ENCODE results near the gene GALNT10.

Gene GALNT10

DNA sequence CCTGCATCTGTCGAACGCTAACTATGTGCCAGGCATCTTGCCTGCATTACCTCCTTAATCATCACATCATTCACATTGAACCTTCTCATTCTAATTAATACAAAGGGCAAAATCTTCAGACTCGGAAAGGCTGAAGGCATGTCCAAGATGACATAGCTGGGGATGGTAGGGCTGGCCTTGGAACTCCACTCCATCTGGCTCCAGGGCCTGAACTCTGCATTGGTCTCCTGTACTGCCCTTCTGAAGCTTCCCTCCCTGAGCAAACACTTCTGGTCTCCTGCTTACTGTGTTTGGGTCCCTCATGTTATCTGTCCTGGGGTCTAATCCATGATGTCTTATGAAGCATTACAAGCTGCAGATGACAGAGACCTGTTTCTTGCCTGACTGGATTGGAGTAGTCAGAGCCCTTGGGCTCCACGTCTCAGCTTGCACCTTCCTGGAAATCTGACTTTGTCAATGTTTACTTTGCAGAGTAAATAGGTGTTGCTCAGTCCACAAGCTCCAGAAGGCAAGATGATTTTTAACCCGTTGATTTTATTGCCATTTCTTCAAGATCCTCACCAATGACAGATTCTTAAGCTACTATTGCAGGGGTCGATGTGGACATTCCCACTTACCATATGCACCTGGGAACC lies 106.1 kb downstream of the GALNT10 start:
- DNase-seq (ENCODE audit: low read depth), result no peak

DNA sequence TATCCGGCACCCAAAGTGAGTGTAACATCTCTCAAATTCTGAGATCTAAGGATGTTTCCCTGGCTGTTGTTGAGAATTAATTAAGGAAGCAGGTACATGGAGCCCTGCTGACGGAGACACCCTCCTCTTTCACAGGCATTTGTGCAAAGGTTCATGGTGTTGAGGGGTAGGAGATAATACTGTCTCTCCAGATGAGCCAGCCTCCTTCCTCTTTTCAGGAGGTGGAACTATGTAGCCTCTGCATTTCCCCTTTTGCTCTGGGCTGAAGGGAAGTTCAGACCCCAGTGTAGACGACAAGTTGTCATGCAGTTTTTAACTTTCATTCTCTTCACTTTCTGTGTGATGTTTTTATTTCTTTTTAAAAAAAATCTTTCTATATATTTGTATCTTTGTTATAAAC lies 107.5 kb downstream of the GALNT10 start:
- no peak for DNase-seq (ENCODE audit: low read depth)

DNA sequence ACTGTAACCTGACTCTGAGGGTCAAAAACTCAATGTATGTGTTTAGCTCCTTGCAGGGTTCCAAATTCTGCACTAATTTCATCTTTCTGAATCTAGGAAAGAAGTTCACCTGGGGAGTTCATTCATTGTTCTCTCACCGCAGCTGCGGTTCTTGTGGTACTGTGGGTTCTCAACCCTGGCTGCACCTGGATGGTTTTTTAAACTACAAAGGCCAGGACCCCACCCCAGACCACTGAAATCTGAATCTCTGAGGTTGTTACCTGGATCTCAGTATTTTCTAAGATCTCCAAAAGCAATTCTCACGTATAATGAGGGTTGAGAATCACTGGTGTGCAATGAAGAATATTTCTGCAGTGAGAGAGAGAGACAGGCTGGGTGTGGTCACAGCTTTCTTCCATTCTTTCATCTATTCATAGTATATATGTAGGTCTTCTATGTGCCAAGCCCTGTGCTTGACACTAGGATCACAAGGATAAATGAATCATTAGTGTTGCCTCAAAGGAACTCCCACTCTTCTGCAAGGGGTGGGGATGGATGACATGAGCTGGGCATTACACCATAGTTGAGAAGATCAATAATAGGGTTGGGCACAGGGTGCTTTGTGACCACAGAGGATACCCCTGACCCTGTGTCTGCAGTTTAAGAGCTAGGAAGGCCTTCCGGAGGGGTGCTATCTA lies 109.8 kb downstream of the GALNT10 start:
- DNase-seq (ENCODE audit: low read depth), result no peak

DNA sequence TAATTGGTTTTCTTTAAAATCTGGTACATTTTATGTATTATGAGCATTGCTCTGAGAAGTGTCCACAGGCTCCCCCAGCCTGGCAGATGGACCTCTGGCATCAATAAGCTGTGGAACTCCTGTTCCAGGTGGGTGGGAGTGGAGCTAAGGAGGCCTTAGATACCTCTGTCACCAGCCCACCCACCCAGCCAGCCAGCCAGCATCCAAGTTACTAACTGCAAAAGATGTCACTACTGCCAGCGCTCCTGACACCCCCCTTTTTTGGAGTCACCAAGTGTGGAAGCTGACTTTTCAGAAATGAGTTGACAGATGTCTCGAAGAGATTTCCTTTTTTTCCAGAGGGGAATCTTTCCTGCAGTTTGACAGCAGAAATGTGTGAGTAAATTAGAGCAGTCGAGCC lies 111.2 kb downstream of the GALNT10 start:
- DNase-seq (ENCODE audit: low read depth), result no peak

DNA sequence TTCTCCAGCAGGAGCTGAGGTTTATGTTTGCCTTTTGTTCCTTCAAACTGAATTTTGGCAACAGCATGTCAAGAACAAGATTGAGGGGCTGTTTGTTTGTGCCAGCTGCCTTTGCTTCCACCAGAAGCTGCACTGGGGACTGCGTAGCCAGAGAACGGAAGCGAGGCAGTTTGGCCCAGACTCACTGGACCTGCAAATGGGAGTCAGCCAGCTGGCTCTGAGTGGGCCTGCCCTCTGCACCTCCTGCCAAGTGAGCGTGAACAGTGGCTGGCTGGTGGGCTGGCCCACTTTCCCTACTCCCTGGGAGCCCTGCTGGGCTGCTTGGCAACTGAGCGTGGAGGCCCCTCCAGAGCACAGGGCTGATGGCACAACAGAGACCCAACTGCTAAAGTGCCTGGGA lies 111.6 kb downstream of the GALNT10 start:
- no peak for DNase-seq (ENCODE audit: low read depth)

DNA sequence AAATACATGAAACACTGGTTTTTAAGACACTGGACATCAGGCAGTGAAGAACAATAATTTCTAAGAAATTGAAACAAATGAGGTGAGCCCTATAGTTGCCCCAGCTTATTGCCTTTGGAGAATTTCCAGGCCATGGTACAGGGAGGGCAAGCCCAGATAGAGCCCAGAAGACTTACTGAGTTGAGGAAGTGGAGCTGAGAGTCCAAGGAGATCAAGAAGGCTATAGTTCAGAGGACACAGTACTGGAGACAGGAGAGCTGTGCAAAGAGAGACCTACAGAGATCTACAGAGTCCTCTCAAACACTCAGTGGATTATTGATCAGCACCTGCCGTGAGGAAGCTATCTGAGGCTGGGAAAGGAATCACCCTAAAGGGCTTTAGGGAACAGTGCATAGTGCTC lies 112.6 kb downstream of the GALNT10 start:
- DNase-seq (ENCODE audit: low read depth), result no peak

DNA sequence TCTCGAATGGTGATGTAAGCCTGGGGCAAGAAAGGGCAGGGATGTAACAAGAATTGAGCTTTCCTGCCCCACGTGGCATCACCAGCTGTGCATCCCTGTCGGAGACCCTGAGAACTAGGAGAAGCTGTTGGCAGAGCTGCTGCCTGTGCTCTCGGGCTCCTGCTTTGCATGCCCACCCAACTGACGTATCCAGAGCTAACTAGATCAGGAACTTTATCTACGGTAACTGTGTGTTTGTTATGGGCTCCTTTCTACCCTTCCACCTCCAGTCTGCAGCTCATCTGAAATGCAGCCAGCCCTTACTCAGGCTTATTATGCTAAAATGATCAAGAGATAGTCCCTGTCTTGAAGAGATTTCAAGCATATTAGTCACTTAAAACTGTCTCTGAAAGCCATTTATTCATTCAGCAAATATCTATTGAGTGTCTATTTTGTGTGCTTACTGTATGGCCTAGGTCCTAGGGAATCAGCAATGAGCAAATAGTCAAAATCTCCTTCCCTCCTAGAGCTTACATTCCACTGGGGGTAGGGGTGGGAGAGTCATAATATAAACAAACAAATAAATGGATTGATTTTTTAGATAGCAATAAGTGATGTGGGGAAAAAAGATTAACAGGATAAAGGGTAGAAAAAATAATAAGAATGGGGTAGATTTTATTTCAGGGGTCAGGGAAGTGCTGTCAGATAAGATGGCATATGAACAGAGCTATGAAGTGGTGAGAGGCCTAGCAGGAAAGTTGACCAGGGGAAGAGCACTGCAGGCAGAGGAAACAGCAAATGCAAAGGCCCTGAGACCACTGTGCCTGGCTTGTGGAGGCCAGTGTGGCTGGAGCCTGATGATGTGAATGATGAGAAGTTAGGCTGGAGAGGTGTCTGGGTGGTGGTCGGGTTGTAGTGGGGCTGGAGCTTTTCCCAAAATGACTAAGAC lies 118.2 kb downstream of the GALNT10 start:
- DNase-seq (ENCODE audit: low read depth), result no peak

DNA sequence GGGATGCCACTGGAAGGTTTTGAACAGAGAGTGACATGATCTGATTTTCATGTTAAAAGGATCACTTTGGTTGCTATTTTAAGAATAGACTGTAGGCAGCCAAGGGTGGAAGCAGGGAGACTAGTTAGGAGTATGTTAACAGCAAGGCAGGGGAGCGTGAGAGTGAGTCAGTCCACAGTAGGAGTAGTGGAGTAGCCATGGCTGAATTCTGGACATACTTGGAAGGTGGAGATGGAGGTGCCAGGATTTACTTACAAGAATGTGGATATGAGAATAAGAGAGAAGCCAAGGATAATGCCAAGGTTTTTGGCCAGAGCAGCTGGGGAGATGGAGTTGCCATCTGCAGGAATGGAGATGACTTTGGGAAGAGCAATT lies 118.8 kb downstream of the GALNT10 start:
- no peak for DNase-seq (ENCODE audit: low read depth)

DNA sequence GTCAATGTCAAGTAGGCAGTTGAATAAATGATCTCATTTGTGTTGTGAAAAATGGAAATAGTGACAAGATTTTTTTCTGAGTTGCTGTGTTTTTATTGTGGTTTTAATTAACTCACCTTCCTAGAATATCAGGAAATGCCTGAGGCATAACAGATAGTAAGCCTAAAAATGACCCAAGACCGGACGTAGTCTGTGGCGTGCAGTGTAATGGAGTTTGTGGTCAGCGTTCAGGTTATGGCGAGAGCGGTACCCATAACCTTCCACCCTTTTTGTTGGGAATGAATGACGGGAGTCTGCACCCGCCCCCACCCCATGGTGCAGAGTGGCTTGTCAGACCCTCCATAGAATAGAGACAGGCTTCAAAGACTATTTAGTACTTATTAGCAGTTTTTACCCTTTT lies 119.3 kb downstream of the GALNT10 start:
- no peak for DNase-seq (ENCODE audit: low read depth)

DNA sequence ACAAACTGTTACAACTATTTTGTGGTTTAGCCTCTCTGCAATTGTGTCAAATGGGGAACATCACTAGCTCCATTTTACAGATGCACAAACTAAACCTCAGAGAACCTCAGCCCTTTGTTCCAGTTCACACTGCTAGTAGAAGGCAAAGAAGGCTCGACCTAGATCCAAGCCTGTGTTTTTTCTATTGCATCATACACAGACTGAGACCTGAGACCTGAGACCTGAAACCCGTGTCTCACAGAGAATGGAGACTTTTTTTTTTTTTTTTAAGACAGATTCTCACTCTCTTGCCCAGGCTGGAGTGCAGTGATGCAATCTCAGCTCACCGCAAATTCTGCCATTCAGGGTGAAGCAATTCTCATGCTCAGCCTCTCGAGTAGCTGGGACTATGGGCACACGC lies 120.8 kb downstream of the GALNT10 start:
- DNase-seq (ENCODE audit: low read depth), result no peak

DNA sequence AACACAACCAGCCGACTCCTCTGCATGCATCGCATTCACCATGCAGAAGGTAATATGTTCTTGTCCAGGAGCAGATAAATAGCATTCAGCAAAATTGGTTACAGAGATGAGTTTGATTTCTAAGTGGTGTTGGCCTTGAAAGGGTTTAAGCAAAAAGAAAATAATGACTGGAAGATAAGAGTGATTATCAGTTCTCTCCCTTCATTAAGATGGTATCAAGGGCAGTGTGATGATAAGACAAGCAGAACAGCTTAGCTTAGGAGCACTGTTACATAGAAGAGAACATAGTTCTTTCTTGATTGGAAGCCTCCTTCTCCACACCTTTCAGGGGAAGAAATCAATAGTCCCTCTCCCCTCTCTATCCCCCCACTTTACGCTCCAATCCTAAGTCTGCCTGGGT lies 121.5 kb downstream of the GALNT10 start:
- no peak for DNase-seq (ENCODE audit: low read depth)

DNA sequence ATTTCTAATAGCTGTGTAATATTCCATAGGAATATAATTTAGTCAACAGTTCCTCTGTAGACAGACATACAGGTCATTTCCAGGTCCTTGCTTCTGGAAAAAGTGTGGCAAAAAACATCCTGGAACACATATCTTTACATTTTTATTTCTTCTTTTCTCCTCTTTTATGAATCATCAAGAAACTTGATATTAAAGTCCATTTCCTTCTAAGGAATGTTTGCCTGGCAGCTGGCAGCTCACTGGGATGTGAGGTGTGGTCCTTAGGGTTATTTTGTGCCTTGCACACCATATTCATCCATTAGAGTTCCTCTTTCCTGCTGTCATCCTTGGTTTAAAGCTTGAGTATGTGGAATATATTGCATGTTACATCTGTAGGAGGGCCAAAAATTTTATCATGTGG lies 122.0 kb downstream of the GALNT10 start:
- no peak for DNase-seq (ENCODE audit: low read depth)

DNA sequence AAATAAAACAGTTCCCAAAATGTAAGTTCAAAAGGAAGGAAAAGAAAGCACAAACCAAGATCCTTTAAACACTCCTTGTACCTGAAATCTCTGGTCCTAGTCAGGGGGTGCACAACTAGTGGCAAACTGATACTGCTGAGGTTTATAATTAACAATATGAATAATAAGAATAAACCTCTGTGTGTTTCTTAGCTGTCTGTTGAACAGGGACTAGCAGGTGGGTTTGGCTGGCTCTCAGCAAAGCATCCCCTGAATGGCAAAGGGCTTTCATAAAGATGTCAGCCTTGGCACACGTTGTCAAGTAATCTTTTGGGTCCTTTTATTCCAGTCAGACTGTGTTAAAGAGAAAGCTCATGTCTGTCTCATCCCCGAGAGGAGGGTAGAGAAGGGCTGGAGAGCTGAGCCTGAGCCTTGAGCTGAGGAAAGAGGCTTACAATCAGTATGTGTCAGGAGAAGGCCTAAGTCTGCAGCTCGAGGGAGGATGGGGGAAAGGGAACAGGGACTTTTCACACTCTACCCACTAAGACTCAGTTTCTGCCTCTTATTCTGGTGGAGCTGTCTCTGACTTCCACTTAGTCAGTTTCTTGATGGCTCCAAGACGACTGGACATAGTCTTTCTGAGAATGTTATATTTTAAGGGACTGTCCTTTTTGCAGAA lies 123.0 kb downstream of the GALNT10 start:
- no peak for DNase-seq (ENCODE audit: low read depth)

DNA sequence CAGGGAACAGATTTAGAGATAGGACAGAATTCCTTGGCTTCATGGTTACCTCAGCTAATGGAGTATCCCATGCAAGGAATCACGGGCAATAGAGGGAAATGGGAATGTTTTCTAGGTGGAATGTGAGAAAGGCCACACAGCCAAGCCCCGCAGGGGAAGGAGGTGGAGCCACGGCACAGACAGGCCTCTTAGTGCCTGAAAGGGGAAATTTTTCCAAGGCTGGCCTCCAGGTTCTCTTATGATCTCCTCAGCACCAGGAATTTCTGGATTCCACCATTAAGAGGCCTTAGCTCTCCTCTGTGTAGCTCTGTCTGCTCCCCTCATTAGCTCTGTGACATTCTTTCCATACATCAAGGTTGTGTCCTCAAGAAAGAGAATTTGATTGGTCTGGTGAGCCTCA lies 124.7 kb downstream of the GALNT10 start:
- no peak for DNase-seq (ENCODE audit: low read depth)

DNA sequence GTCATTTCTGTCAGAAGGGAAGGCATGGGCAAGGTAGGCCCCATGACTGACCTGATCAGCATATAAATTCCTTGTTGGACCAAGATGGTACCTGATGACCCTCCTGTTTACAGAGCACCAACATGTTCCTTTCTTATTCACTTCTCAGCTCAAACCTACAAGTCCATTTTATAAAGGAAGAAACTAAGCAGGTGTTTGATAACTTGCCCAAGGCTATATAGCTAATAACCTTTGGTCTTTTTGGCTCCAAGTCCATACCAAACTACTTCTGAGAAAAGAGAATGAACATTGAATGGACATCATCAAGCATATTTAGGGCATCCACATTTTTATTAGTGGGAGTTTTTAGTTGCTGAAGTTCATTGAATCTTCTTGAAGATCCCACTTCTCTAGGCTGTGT lies 125.2 kb downstream of the GALNT10 start:
- DNase-seq (ENCODE audit: low read depth), result no peak

DNA sequence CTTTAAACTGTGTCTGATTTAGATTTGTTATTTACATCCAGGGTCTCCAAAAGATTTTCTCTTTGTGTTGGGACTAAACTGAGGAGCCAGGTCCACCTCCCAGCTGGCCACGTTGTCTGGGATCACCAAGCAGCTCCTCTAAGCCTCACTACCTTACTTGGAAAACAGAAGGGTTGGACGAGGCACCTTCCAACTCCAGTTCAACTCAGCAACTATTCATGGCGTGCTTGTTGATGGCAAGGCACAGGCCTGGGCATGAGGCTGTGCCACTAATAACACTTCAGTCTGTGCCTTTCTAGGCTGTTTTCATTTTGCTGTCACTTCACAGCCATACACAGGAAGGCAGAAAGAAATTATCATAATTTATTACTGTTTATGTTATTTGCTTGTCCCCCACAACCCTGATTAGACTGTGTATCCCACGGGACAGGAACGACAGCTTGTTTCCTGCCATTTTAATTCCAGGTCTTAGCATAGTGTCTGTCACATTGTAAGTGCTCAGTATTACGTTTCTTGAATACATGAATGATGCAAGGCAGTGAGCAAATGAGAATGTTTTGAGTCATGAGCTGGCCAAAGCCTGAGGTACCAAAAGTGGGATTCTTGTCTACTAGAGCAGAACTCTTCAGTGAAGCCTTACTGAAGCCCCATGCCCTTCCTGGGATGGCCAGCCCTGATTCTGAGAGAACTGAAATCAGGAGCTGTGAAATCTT lies 125.8 kb downstream of the GALNT10 start:
- DNase-seq (ENCODE audit: low read depth), result no peak

DNA sequence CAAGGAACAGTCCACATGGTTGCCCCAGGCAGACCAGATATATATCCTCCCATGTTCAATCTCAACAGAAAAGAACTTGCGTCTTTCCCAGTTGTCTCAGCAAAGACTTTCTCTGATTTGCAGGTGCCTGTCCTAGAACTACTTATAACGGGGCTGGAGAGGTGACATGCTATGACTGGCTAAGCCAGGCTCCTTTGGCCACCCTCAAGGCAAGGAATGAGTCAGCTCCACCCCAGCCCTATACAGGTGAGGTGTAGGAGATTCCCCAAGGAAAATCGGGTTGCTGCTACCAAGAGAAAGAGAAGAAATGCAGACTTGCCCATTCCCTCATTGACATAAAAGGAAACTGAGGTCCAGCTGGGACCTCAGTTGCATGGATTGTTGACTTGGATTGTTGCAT lies 127.4 kb downstream of the GALNT10 start:
- DNase-seq (ENCODE audit: low read depth), result no peak

DNA sequence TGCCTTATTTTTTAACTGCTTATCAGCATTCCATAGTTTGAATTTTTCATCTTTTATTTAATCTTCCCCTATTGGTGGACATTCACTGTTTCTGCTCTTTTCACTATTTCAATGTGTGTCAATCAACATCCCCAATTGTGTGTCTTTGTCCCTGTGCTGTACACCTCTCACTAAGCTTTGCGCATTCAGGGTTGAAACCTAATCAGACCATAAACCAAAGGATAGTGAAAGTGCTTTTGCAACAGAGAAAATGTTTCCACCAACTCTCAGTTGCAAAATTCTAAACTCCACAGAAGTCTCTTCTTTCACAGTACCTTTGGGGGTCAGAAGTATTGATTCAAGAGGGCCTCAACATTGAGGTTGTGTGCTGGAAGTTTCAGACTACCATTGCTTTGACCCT lies 128.2 kb downstream of the GALNT10 start:
- DNase-seq (ENCODE audit: low read depth), result no peak

DNA sequence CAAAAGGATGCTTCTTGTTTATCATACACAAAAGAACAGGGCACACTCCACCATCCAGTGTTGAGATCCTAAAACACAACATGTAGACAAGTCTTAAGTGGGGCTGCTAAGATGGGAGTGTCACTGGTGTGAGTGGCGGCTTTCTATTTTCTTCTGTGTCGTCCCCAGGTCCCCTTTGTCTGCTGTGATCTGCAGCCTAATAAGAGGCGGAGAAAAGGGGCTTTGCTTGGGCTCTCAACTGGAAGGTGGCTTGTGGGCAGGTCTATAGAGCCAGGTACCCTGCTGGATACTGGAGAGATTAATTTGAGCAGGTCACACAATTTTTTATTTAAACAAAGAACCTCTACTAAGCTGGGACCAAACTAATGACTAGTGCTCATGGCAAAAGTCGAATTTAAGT lies 129.2 kb downstream of the GALNT10 start:
- DNase-seq (ENCODE audit: low read depth), result no peak

DNA sequence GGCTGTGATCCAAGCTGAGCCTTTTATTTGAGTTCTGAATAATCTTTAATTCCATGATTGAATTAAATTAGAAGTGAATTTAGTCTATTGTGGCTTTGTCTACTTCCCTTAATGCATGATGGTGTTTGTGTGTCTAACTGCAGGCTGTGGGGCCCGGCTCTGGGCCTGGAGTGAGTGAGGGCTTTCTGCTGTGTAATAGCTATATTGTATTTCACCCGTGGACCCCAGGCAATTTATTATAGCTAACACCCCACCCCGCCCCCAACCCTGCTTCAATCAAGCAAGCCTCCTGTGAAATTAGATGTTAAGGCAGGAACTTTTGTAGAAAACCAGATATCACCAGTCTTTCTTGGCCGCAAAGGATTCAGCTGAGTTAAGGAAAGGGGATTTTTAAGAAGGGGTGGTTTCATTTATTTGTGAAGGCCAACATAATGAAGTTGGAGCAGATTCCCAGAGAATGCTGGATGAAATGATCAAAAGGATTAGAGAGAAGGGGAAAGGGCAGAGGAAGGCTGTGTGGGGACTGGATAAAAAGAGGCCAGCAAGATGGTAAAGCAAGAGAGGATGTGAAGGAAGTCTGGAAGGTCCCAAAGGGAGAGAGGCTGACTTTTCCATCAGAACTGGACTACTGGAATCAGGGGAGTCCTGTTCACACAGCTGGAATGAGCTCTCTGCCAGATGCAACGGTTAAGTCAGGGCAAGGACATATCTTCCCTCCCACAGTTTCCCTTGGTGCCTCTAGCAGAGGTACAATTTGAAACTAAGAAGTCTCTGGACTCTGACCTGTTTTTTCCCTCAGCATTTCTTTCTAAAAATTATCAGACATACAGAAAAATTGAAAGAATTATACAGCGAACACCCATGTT lies 129.9 kb downstream of the GALNT10 start:
- no peak for DNase-seq (ENCODE audit: low read depth)

DNA sequence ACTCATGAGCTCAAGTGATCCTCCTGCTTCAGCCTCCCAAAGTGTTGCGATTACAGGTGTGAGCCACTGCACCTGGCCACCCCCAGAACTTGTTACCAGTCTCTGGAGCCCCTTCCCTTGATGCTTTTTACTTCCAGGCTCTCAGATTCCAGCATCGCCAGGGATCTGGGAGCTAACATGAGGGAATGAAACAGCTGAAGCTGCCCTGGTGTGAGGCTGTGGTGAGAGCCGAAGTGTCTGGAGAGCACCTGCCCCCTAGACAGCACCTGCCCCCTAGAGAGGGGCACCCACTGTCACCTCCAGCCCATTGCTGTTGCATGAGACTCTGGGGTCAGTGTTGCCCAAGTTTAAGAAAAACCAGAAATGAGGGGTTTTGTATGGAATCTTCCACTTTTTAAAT lies 131.0 kb downstream of the GALNT10 start:
- no peak for DNase-seq (ENCODE audit: low read depth)

Measured in activated T-cell treated with anti-CD3 and anti-CD28 coated beads for 1 hour (primary cell).